ENCODE measurements around the gene NACAD. TPM values are rescaled to one million over a fixed set of nuclear protein-coding genes. Genes with fewer than 3 reads are reported as not detected.

The NACAD gene
- total RNA-seq, 1 donor from 2014 or later = 21.9 TPM

- DNase-seq (ENCODE audit: low spot score) = no peak
- no peak for TF ChIP-seq CTCF (IDR thresholded peaks at IDR 0.05)
Measured at GRCh38 chr7:45074528-45075354, 14.0 kb downstream of the NACAD start.

GRCh38 chr7:45073786-45074527 is 14.8 kb downstream of the NACAD start:
- peak overlapping the region; percentile 27 for H3K27ac Mint-ChIP-seq (ENCODE audit: unreplicated experiment)
- no peak for TF ChIP-seq CTCF (IDR thresholded peaks at IDR 0.05)
- H3K4me3 Mint-ChIP-seq (ENCODE audit: unreplicated experiment) = no peak overlapping the region

More at GRCh38 chr7:45074528-45075354, 14.0 kb downstream of the NACAD start:
- H3K9me3 Mint-ChIP-seq (ENCODE audit: low read depth) = no peaks in the 10 kb centered on the region
- peaks cover 13% of the 10 kb centered on the region for H3K4me1 Mint-ChIP-seq (ENCODE audit: low read depth)
- peak overlapping the region; percentile 27 for H3K27ac Mint-ChIP-seq (ENCODE audit: unreplicated experiment)
- H3K27me3 Mint-ChIP-seq (ENCODE audit: low read depth) = no peaks in the 10 kb centered on the region
- peaks cover 18% of the 10 kb centered on the region for H3K36me3 Mint-ChIP-seq (ENCODE audit: low read depth)
- H3K4me3 Mint-ChIP-seq (ENCODE audit: unreplicated experiment) = no peak overlapping the region

GRCh38 chr7:45073031-45073785 is 15.6 kb downstream of the NACAD start:
- Mint-ChIP-seq H3K4me3 (ENCODE audit: unreplicated experiment) (no peak overlapping the region), H3K36me3 (ENCODE audit: low read depth) (peaks cover 23% of the 10 kb centered on the region), H3K27ac (ENCODE audit: unreplicated experiment) (peak overlapping the region; percentile 72), H3K27me3 (ENCODE audit: low read depth) (no peaks in the 10 kb centered on the region), H3K4me1 (ENCODE audit: low read depth) (peaks cover 13% of the 10 kb centered on the region), H3K9me3 (ENCODE audit: low read depth) (no peaks in the 10 kb centered on the region)
- no peak for TF ChIP-seq CTCF (IDR thresholded peaks at IDR 0.05)
- no peak for DNase-seq (ENCODE audit: low spot score)

More at GRCh38 chr7:45073786-45074527, 14.8 kb downstream of the NACAD start:
- Mint-ChIP-seq H3K36me3 (ENCODE audit: low read depth) (peaks cover 18% of the 10 kb centered on the region), H3K27me3 (ENCODE audit: low read depth) (no peaks in the 10 kb centered on the region), H3K9me3 (ENCODE audit: low read depth) (no peaks in the 10 kb centered on the region), H3K4me1 (ENCODE audit: low read depth) (peaks cover 13% of the 10 kb centered on the region)
- DNase-seq (ENCODE audit: low spot score) = no peak

GRCh38 chr7:45072131-45073030 is 16.4 kb downstream of the NACAD start:
- no peak for TF ChIP-seq CTCF (IDR thresholded peaks at IDR 0.05)
- no peak for DNase-seq (ENCODE audit: low spot score)
- peaks cover 13% of the 10 kb centered on the region for H3K4me1 Mint-ChIP-seq (ENCODE audit: low read depth)
- peaks cover 25% of the 10 kb centered on the region for H3K36me3 Mint-ChIP-seq (ENCODE audit: low read depth)
- no peaks in the 10 kb centered on the region for H3K9me3 Mint-ChIP-seq (ENCODE audit: low read depth)
- no peak overlapping the region for H3K27ac Mint-ChIP-seq (ENCODE audit: unreplicated experiment)
- no peak overlapping the region for H3K4me3 Mint-ChIP-seq (ENCODE audit: unreplicated experiment)
- no peaks in the 10 kb centered on the region for H3K27me3 Mint-ChIP-seq (ENCODE audit: low read depth)

Measured in chondrocyte (in vitro differentiated cells).